IMR-90 (cell line): Measurements from ENCODE around the gene TRIM17. TPM values are rescaled to one million over a fixed set of nuclear protein-coding genes. Genes with fewer than 3 reads are reported as not detected.

Experiments used
- ATAC-seq: fragments of 200-7000 bp; cut with Tn5 transposase; 2 replicates; pipeline ENCODE4 v1.9.1; 2020; ENCODE audit warnings: low read depth, mild to moderate bottlenecking, moderate library complexity
- BruUV-seq: library from RNA; stranded (reverse); fragments of 400-500 nt; replicated peaks from 2 replicates; lab custom pipeline; 2021; lab: Mats Ljungman, UMichigan
- CTCF ChIA-PET: fragments of 300-600 bp; formaldehyde crosslinking; extraction: SDS; loops from one replicate; lab custom pipeline; 2021; ENCODE audit warnings: antibody characterized with exemption; lab: Yijun Ruan, JAX
- POLR2A ChIA-PET: fragments of 300-600 bp; sonication (Branson Sonifier 250); formaldehyde crosslinking; loops from one replicate; lab custom pipeline; 2022; ENCODE audit warnings: antibody characterized with exemption; ENCODE audit not compliant: unreplicated experiment; lab: Charles Lee
- DNase-seq: peaks from one replicate; pipeline ENCODE4 v3.0.0; 2013
- H2AFZ ChIP-seq: replicated peaks from 2 replicates; pipeline ENCODE3; 2013; ENCODE audit warnings: low read length, mild to moderate bottlenecking; ENCODE audit not compliant: poor library complexity
- H2AK5ac ChIP-seq: 2 replicates; pipeline ENCODE4 v1.6.1; 2013; ENCODE audit warnings: low read depth, low read length, inconsistent platforms
- H2AK9ac ChIP-seq: replicated peaks from 2 replicates; pipeline ENCODE3; 2013; ENCODE audit warnings: mild to moderate bottlenecking, low read depth, low read length, moderate library complexity; ENCODE audit not compliant: poor library complexity
- H2BK120ac ChIP-seq: 2 replicates; pipeline ENCODE4 v1.6.1; 2013; ENCODE audit warnings: low read depth, low read length, inconsistent platforms
- H2BK15ac ChIP-seq: 3 replicates; pipeline ENCODE4 v1.6.1; 2013; ENCODE audit warnings: low read depth, low read length, inconsistent platforms
- H2BK20ac ChIP-seq: 2 replicates; pipeline ENCODE4 v1.6.1; 2013; ENCODE audit warnings: low read depth, mild to moderate bottlenecking, inconsistent platforms, low read length, moderate library complexity
- H2BK5ac ChIP-seq: 2 replicates; pipeline ENCODE4 v1.6.1; 2013; ENCODE audit warnings: mild to moderate bottlenecking, low read depth, low read length, inconsistent platforms; ENCODE audit not compliant: poor library complexity, severe bottlenecking
- H3K14ac ChIP-seq: replicated peaks from 2 replicates; pipeline ENCODE4 v1.6.1; 2013; ENCODE audit warnings: low read depth, low read length, inconsistent platforms
- H3K18ac ChIP-seq: 2 replicates; pipeline ENCODE4 v1.6.1; 2013; ENCODE audit warnings: low read depth, low read length, control low read depth
- H3K23ac ChIP-seq: 2 replicates; pipeline ENCODE4 v1.6.1; 2013; ENCODE audit warnings: low read depth, low read length, inconsistent platforms
- H3K27ac ChIP-seq: 2 replicates; pipeline ENCODE4 v1.5.1; 2013; ENCODE audit warnings: mild to moderate bottlenecking, control low read depth, low read length; ENCODE audit not compliant: insufficient read depth
- H3K27me3 ChIP-seq: 2 replicates; pipeline ENCODE4 v1.6.1; 2013; ENCODE audit warnings: low read length; ENCODE audit not compliant: control insufficient read depth, insufficient read depth
- H3K36me3 ChIP-seq: 2 replicates; pipeline ENCODE4 v1.6.1; 2013; ENCODE audit warnings: low read length, mixed read lengths; ENCODE audit not compliant: control insufficient read depth, insufficient read depth
- H3K4ac ChIP-seq: 2 replicates; pipeline ENCODE4 v1.6.1; 2013; ENCODE audit warnings: low read depth, low read length, inconsistent platforms
- H3K4me1 ChIP-seq: 2 replicates; pipeline ENCODE4 v1.6.1; 2013; ENCODE audit warnings: low read length, mixed read lengths; ENCODE audit not compliant: control insufficient read depth, insufficient read depth
- H3K4me2 ChIP-seq: 2 replicates; pipeline ENCODE4 v1.6.1; 2013; ENCODE audit warnings: low read depth, mild to moderate bottlenecking, control low read depth, low read length, moderate library complexity
- H3K4me3 ChIP-seq: 2 replicates; pipeline ENCODE4 v1.5.1; 2013; ENCODE audit warnings: low read depth, mild to moderate bottlenecking, control low read depth, low read length, moderate library complexity; ENCODE audit not compliant: insufficient read depth
- H3K56ac ChIP-seq: 2 replicates; pipeline ENCODE4 v1.6.1; 2013; ENCODE audit warnings: low read length, inconsistent platforms; ENCODE audit not compliant: insufficient read depth; ENCODE audit errors: extremely low read depth
- H3K79me1 ChIP-seq, 2 experiments: 2 replicates each; pipeline ENCODE4 v1.6.1; 2013; ENCODE audit warnings: low read length in 2 of 2, inconsistent platforms in 1 of 2, low read depth in 1 of 2
- H3K9ac ChIP-seq: 2 replicates; pipeline ENCODE4 v1.6.1; 2013; ENCODE audit warnings: low read depth, low read length, control low read depth
- H3K9me1 ChIP-seq: 2 replicates; pipeline ENCODE4 v1.6.1; 2013; ENCODE audit warnings: low read length, inconsistent platforms; ENCODE audit not compliant: insufficient read depth
- H3K9me3 ChIP-seq: 2 replicates; pipeline ENCODE4 v1.6.1; 2013; ENCODE audit warnings: low read length; ENCODE audit not compliant: control insufficient read depth, insufficient read depth
- H4K20me1 ChIP-seq: 2 replicates; pipeline ENCODE4 v1.6.1; 2013; ENCODE audit warnings: low read length, inconsistent platforms; ENCODE audit not compliant: insufficient read depth
- H4K5ac ChIP-seq: 2 replicates; pipeline ENCODE4 v1.6.1; 2013; ENCODE audit warnings: mild to moderate bottlenecking, low read depth, low read length, control low read depth
- H4K8ac ChIP-seq, 2 experiments: 2 replicates each; pipeline ENCODE4 v1.6.1; 2013; ENCODE audit warnings: low read depth in 2 of 2, low read length in 2 of 2, control low read depth in 1 of 2, inconsistent platforms in 1 of 2
- H4K91ac ChIP-seq: 2 replicates; pipeline ENCODE4 v1.6.1; 2013; ENCODE audit warnings: low read depth, low read length, inconsistent platforms; ENCODE audit not compliant: insufficient read depth
- CEBPB ChIP-seq: IDR thresholded peaks from 2 replicates; pipeline ENCODE4 v1.6.1; 2012; ENCODE audit warnings: low read depth, low read length, improper control_type of control experiment
- CTCF ChIP-seq: conservative IDR thresholded peaks from 2 replicates; pipeline ENCODE4 v1.5.1; 2012; ENCODE audit warnings: mild to moderate bottlenecking, low read depth, low read length, improper control_type of control experiment
- RAD21 ChIP-seq: IDR thresholded peaks from 2 replicates; pipeline ENCODE4 v1.6.1; 2012; ENCODE audit warnings: low read length, improper control_type of control experiment
- RCOR1 ChIP-seq: IDR thresholded peaks from 2 replicates; pipeline ENCODE4 v1.6.1; 2012; ENCODE audit warnings: mild to moderate bottlenecking, low read length, improper control_type of control experiment; ENCODE audit not compliant: insufficient replicate concordance
- SMC3 ChIP-seq: fragments of 150-350 bp; IDR thresholded peaks from 2 replicates; pipeline ENCODE4 v1.6.1; 2016; ENCODE audit warnings: low read depth, mild to moderate bottlenecking, antibody characterized with exemption, low read length, moderate library complexity
- USF2 ChIP-seq: fragments of 150-350 bp; IDR thresholded peaks from 2 replicates; pipeline ENCODE4 v1.6.1; 2017; ENCODE audit warnings: mild to moderate bottlenecking, antibody characterized with exemption, low read length, low read depth
- WGBS, 2 experiments: methylation state at CpG; one replicate each; pipeline versions ENCODE4 v1.1.5 to v1.1.7; 2013; ENCODE audit warnings: missing lambda C conversion rate in 2 of 2; ENCODE audit not compliant: insufficient read length in 1 of 2; ENCODE audit errors: extremely low coverage in 2 of 2; 5-methylcytosine and 5-hydroxymethylcytosine counted together
- dilution Hi-C: fragments of 300-500 bp; cut with HindIII; formaldehyde crosslinking; loops from one replicate; pipeline ENCODE4 v1.14.3; 2018; ENCODE audit warnings: low sequenced_read_pairs; ENCODE audit not compliant: unreplicated experiment
- in situ Hi-C: fragments of 300-500 bp; cut with MboI; formaldehyde crosslinking; loops from 3 replicates; pipeline ENCODE4 v1.14.3; 2019; ENCODE audit warnings: low sequenced_read_pairs, inconsistent platforms, mixed read lengths
- intact Hi-C: fragments of 100-400 bp; cut with micrococcal nuclease; formaldehyde crosslinking; loops from 2 replicates; pipeline ENCODE4 v1.10.0; 2022
- polyA plus RNA-seq, 3 experiments: library from polyadenylated mRNA; depleted of rRNA; stranded (reverse); fragments of >200 nt; gene quantifications; 2 replicates each; pipeline ENCODE4 v1.2.3, GENCODE V29; 2012; ENCODE audit warnings: low replicate concordance in 1 of 3
- total RNA-seq: library from RNA; depleted of rRNA; stranded (reverse); fragments of >200 nt; gene quantifications from 2 replicates; pipeline ENCODE4 v1.2.3, GENCODE V29; 2012

The TRIM17 gene
- total and polyA plus RNA-seq, 2 of the 4 experiments (the other 2 are of a cell fraction) = 0.39 TPM; not detected in 1

- Histone ChIP-seq H3K23ac (peak overlapping the region; percentile 63; the same call in 1 of the 2 replicates), H3K18ac (no peak overlapping the region), H3K9me3 (no peaks in the 10 kb centered on the region), H2AFZ (peak overlapping the region; percentile 95), H4K20me1 (peaks cover 3% of the 10 kb centered on the region), H2BK20ac (no peak overlapping the region), H3K4me3 (peak overlapping the region; percentile 50), H3K56ac (no peak overlapping the region; the same call in 1 of the 2 replicates), H3K79me1 (peaks cover 11 to 18% of the 10 kb centered on the region in 2 experiments), H2AK5ac (no peak overlapping the region; the same call in 1 of the 2 replicates), H2BK120ac (0 out of 2 replicates have a peak overlapping the region, but pooled peaks have one; percentile 3), H3K9ac (peak overlapping the region; percentile 43; the same call in 1 of the 2 replicates), H4K5ac (no peak overlapping the region), H3K4me2 (peak overlapping the region; percentile 96), H3K4me1 (peaks cover 2% of the 10 kb centered on the region; the same call in 1 of the 2 replicates), H2BK15ac (no peak overlapping the region), H3K27ac (no peak overlapping the region), H4K91ac (no peak overlapping the region), H2BK5ac (no peak overlapping the region), H3K36me3 (no peaks in the 10 kb centered on the region), H2AK9ac (peak overlapping the region; percentile 60), H3K14ac (no peak overlapping the region), H4K8ac (peak overlapping the region; percentile 69 to 76; a peak in 3 of 4 replicates), H3K4ac (peak overlapping the region; percentile 69), H3K27me3 (no peaks in the 10 kb centered on the region), H3K9me1 (no peaks in the 10 kb centered on the region)
- ATAC-seq = peak; percentile 55
- no TSS peak for BruUV-seq
- peak; percentile 85 for DNase-seq
- no peak for TF ChIP-seq USF2
- 0 out of 2 replicates have a peak, but pooled peaks have one; percentile 21 for TF ChIP-seq SMC3
- 0 out of 2 replicates have a peak, but pooled peaks have one; percentile 21 for TF ChIP-seq RAD21
- peak; percentile 71 for TF ChIP-seq CTCF
- peak; percentile 92 for TF ChIP-seq CEBPB
- no peak for TF ChIP-seq RCOR1
- dilution Hi-C loops (no loop called here), intact Hi-C loops (loop anchor here (1.0 to 5.0 kb wide), 4 partner anchors 26 to 247 kb away; no protein-coding TSS in a partner anchor), in situ Hi-C loops (no loop called here)
- POLR2A ChIA-PET = interaction anchor here (0.7 kb wide), 2 partner anchors 24 to 150 kb away, joined by 4 to 12 read pairs; no protein-coding TSS in a partner anchor
- CTCF ChIA-PET = interaction anchor here (0.7 to 1.0 kb wide), 2 partner anchors 18 to 19 kb away, joined by 4 to 5 read pairs; no protein-coding TSS in a partner anchor
- WGBS, 2 experiments = 4% methylated on average over 22 of the region's 41 CpGs; no CpG with 5 or more reads in 1 of the 2 experiments
Observed at GRCh38 chr1:228459091-228459993, 42.7 kb upstream of the TRIM17 start.
